GM12891 (cell line): Measurements from ENCODE around the gene SLC45A1.

Experiments
- POLR2A ChIP-seq: IDR thresholded peaks from 2 replicates; pipeline ENCODE4 v1.6.1; 2011; ENCODE audit warnings: low read depth, low read length, control low read depth
- POLR2AphosphoS5 ChIP-seq: IDR thresholded peaks from 2 replicates; pipeline ENCODE4 v1.6.1; 2011; ENCODE audit warnings: low read depth, low read length, control low read depth
- SPI1 ChIP-seq: IDR thresholded peaks from 2 replicates; pipeline ENCODE4 v1.6.1; 2011; ENCODE audit warnings: low read depth, low read length, control low read depth
- TAF1 ChIP-seq: IDR thresholded peaks from 2 replicates; pipeline ENCODE4 v1.6.1; 2011; ENCODE audit warnings: low read depth, low read length, control low read depth

- TF ChIP-seq POLR2AphosphoS5 = no peak
- no peak for TF ChIP-seq POLR2A
- no peak for TF ChIP-seq SPI1
- TF ChIP-seq TAF1 = no peak
Observed at GRCh38 chr1:8332806-8333205, 14.9 kb downstream of the SLC45A1 start.
